Nephron progenitor cell (in vitro differentiated cells): ENCODE measurements around the gene ALPK3.

Source experiments
- DNase-seq: peaks from one replicate; pipeline ENCODE4 v3.0.0; 2021
- H3K27ac Mint-ChIP-seq: 2 replicates; pipeline ENCODE4 v1.8.0; 2021; ENCODE audit warnings: mild to moderate bottlenecking, moderate library complexity, mixed read lengths
- H3K27me3 Mint-ChIP-seq: 2 replicates; pipeline ENCODE4 v1.8.0; 2021; ENCODE audit warnings: mild to moderate bottlenecking, low read depth, mixed read lengths; ENCODE audit not compliant: poor library complexity
- H3K36me3 Mint-ChIP-seq: 2 replicates; pipeline ENCODE4 v1.8.0; 2021; ENCODE audit warnings: low read depth, mixed read lengths
- H3K4me1 Mint-ChIP-seq: 2 replicates; pipeline ENCODE4 v1.8.0; 2021; ENCODE audit warnings: mixed read lengths
- H3K4me3 Mint-ChIP-seq: 2 replicates; pipeline ENCODE4 v1.8.0; 2021; ENCODE audit warnings: mild to moderate bottlenecking, moderate library complexity, mixed read lengths
- H3K9me3 Mint-ChIP-seq: 2 replicates; pipeline ENCODE4 v1.8.0; 2021; ENCODE audit warnings: mild to moderate bottlenecking, moderate library complexity, mixed read lengths
- TF ChIP-seq, protein P1 (sequence below): fragments of 200-600 bp; sonication (generic); IDR thresholded peaks from 2 replicates; pipeline ENCODE4 v1.5.0; 2021; ENCODE audit warnings: antibody characterized with exemption

Gene ALPK3

DNA sequence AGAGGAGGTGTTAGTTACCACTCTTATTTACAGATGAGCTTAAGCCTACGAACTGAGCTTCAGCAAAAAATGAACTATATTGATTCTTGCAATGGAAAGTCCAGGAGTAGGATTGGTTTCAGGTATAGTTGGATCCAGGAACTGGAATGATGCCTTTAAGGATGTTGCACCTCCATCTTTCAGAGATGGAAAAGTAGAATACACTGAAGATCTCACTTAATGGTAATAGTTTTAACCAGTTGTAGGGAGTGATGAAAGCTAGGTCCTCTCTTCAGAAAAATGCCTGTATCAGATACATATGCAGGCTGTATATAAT lies 69.8 kb downstream of the ALPK3 start:
- no peak for DNase-seq
- Mint-ChIP-seq H3K27me3 (peaks cover 28% of the 10 kb centered on the region), H3K27ac (no peak overlapping the region), H3K4me1 (peaks cover 13% of the 10 kb centered on the region), H3K36me3 (no peaks in the 10 kb centered on the region), H3K4me3 (no peak overlapping the region), H3K9me3 (no peaks in the 10 kb centered on the region)
- TF ChIP-seq, protein P1, sequence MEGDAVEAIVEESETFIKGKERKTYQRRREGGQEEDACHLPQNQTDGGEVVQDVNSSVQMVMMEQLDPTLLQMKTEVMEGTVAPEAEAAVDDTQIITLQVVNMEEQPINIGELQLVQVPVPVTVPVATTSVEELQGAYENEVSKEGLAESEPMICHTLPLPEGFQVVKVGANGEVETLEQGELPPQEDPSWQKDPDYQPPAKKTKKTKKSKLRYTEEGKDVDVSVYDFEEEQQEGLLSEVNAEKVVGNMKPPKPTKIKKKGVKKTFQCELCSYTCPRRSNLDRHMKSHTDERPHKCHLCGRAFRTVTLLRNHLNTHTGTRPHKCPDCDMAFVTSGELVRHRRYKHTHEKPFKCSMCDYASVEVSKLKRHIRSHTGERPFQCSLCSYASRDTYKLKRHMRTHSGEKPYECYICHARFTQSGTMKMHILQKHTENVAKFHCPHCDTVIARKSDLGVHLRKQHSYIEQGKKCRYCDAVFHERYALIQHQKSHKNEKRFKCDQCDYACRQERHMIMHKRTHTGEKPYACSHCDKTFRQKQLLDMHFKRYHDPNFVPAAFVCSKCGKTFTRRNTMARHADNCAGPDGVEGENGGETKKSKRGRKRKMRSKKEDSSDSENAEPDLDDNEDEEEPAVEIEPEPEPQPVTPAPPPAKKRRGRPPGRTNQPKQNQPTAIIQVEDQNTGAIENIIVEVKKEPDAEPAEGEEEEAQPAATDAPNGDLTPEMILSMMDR = no peak

DNA sequence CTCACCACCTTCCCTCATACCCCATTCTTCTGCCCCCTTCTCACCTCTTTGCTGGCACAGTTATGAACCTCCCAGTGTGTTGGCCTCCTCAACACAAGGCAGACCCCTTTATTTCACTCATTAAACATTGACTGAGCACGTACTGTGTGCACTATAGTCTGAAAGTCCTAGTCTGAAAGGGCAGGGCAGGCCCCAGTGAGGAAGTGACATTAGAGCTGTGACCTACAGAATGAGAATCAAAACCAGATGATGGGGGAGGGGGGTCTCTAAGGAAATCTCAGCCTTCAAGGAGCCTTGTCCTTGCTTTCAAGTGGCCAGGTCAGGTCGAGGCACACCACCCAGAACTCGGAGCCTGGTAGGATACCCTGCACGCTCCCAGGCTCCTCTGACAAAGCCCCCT lies 70.8 kb downstream of the ALPK3 start:
- no peak overlapping the region for H3K4me3 Mint-ChIP-seq

DNA sequence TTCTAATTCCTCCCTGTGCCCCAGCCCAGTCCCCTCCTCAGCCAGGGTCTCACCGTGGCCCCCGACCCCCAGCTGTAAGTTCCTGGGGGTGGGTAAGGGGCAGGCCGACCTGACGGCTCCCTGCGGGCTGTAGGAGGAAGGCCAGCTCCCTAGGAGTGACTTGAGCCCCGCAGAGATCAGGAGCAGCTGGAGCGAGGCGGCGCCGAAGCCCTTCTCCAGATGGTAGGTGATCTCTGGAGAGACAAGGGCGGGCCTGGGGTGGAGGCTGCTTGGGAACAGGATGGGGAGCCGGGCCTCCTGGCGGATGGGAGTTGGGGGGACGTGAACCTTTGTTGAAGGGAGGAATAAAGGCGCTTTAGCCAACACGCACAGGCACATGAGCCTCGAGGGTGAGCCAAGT lies 71.5 kb downstream of the ALPK3 start:
- no peaks in the 10 kb centered on the region for H3K36me3 Mint-ChIP-seq
- H3K27ac Mint-ChIP-seq = no peak overlapping the region
- H3K9me3 Mint-ChIP-seq = no peaks in the 10 kb centered on the region
- no peak for DNase-seq
- TF ChIP-seq, protein P1 = no peak
- H3K4me3 Mint-ChIP-seq = no peak overlapping the region
- H3K4me1 Mint-ChIP-seq = peaks cover 13% of the 10 kb centered on the region
- H3K27me3 Mint-ChIP-seq = peaks cover 20% of the 10 kb centered on the region

More for the DNA sequence above, 70.8 kb downstream of the ALPK3 start:
- Mint-ChIP-seq H3K27ac (no peak overlapping the region), H3K4me1 (peaks cover 13% of the 10 kb centered on the region), H3K9me3 (no peaks in the 10 kb centered on the region), H3K27me3 (peaks cover 21% of the 10 kb centered on the region), H3K36me3 (no peaks in the 10 kb centered on the region)
- no peak for DNase-seq
- TF ChIP-seq, protein P1 = no peak

DNA sequence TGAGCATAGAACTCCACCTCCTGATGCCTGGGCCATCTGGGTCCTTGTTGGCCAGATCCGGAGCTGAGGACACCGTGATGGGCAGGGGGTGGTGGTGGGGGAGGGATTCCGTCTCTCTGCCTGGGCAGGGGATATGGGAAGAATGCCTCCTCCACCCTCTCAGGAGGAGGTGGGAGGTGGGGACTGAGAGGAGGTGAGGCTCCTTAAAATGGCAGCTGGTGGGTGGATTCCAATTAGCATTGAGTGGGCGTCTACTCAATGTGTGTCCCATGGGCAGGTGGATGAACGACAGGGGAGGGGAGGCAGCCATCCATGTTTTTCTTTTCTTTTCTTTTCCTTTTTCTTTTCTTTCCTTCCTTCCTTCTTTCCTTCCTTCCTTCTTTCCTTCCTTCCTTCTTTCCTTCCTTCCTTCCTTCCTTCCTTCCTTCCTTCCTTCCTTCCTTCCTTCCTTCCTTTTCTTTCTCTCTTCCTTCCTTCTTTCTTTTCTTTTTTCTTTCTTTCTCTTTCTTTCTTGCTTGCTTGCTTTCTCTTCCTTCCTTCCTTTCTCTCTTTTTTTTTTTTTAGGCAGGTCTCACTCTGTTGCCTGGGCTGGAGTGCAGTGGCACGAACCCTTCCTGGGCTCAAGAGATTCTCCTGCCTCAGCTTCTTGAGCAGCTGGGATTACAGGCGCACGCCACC lies 72.3 kb downstream of the ALPK3 start:
- H3K9me3 Mint-ChIP-seq = no peaks in the 10 kb centered on the region
- H3K4me3 Mint-ChIP-seq = no peak overlapping the region
- peaks cover 20% of the 10 kb centered on the region for H3K27me3 Mint-ChIP-seq
- DNase-seq = no peak
- no peak overlapping the region for H3K27ac Mint-ChIP-seq
- peaks cover 13% of the 10 kb centered on the region for H3K4me1 Mint-ChIP-seq
- no peaks in the 10 kb centered on the region for H3K36me3 Mint-ChIP-seq
- TF ChIP-seq, protein P1 = no peak

DNA sequence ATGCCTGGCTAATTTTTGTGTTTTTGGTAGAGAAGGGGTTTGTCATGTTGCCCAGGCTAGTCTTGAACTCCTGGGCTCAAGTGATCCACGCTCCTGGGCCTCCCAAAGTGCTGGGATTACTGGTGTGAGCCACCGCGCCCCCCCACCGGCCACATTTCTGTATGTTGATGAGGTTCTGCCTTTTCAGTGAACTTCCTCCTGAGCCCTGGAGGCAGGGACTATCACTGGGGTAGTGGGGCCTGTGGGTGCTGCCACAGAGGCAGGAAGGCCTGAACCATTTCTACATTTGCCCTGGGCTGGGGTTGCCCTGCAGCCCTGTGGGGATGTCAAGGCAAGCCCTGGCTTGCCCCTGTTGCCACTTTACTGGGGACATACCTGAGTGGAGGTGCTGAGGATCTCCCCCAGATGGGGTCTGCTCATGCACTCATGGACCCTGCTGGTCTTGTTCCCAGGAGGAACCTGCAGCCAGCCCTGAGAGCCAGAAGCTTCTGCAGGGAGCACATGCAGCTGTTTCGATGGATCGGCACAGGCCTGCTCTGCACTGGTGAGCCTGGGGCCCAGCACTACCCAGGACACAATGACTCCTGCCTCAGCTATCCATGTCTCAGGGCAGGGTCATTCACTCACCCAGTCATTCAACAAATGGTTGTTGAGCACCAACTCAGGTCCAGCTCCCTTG lies 73.0 kb downstream of the ALPK3 start:
- peaks cover 20% of the 10 kb centered on the region for H3K27me3 Mint-ChIP-seq
- no peak overlapping the region for H3K4me3 Mint-ChIP-seq
- peaks cover 13% of the 10 kb centered on the region for H3K4me1 Mint-ChIP-seq
- no peak for DNase-seq
- H3K9me3 Mint-ChIP-seq = no peaks in the 10 kb centered on the region
- TF ChIP-seq, protein P1 = no peak
- H3K36me3 Mint-ChIP-seq = no peaks in the 10 kb centered on the region
- H3K27ac Mint-ChIP-seq = no peak overlapping the region

DNA sequence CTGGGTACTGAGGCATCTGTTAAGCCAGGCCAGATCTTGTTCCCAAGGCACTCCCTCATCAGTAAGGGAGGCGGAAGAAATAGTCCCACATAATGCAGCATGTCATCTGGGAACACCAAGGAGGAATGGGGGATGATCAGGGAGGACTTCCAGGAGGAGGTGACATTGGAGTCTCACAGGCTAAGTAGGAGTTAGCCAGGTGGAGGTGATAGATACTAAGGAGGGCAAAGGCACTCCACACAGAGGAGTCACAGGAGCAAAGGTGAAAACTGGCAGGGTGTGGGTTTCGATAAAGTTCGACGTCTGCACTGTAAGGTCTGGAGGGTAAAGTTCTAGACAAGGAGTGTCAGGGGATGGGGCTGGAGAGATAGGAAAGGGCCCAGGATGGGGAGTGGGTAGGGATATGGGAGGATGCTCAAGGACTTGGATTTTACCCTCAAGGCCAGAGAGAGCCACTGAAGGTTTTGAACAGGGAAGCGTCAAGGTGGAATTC lies 73.6 kb downstream of the ALPK3 start:
- Mint-ChIP-seq H3K4me3 (no peak overlapping the region), H3K9me3 (no peaks in the 10 kb centered on the region), H3K27ac (no peak overlapping the region), H3K27me3 (peaks cover 19% of the 10 kb centered on the region), H3K4me1 (peaks cover 13% of the 10 kb centered on the region), H3K36me3 (no peaks in the 10 kb centered on the region)
- TF ChIP-seq, protein P1 = no peak
- DNase-seq = no peak
